ENCODE measurements around the gene GNGT2.

GRCh38 chr17:49259663-49260010, 49.3 kb upstream of the GNGT2 start:
- TF ChIP-seq EZH2 (IDR thresholded peaks at IDR 0.05; ENCODE audit: low read length), result no peak
- TF ChIP-seq CTCF (optimal IDR thresholded peaks at IDR 0.05 in 1 of 3, IDR thresholded peaks at IDR 0.05 in 1 of 3, conservative IDR thresholded peaks at IDR 0.05 in 1 of 3; ENCODE audit: extremely low read depth in 1 of 3, insufficient read depth in 2 of 3, low read length in 3 of 3), result no peak
